Gastroesophageal sphincter (tissue), 3 donors: Measurements from ENCODE around the gene SLC50A1.

Source experiments
- POLR2AphosphoS5 ChIP-seq: sonication (generic); formaldehyde crosslinking; IDR thresholded peaks from one replicate; pipeline ENCODE4 v1.6.1; 2017; ENCODE audit warnings: antibody characterized with exemption
- TF ChIP-seq, protein P1 (sequence below), 4 experiments: fragments of 200-600 bp in 2 of 4; fragments of 450-650 bp in 2 of 4; sonication (generic) in 1 of 4; IDR thresholded peaks; one replicate each; pipeline ENCODE4 v1.5.1; 2017 to 2019; ENCODE audit warnings: antibody characterized with exemption in 4 of 4, mild to moderate bottlenecking in 2 of 4, moderate library complexity in 2 of 4

- peak; percentile 86 for TF ChIP-seq POLR2AphosphoS5
- TF ChIP-seq, protein P1, sequence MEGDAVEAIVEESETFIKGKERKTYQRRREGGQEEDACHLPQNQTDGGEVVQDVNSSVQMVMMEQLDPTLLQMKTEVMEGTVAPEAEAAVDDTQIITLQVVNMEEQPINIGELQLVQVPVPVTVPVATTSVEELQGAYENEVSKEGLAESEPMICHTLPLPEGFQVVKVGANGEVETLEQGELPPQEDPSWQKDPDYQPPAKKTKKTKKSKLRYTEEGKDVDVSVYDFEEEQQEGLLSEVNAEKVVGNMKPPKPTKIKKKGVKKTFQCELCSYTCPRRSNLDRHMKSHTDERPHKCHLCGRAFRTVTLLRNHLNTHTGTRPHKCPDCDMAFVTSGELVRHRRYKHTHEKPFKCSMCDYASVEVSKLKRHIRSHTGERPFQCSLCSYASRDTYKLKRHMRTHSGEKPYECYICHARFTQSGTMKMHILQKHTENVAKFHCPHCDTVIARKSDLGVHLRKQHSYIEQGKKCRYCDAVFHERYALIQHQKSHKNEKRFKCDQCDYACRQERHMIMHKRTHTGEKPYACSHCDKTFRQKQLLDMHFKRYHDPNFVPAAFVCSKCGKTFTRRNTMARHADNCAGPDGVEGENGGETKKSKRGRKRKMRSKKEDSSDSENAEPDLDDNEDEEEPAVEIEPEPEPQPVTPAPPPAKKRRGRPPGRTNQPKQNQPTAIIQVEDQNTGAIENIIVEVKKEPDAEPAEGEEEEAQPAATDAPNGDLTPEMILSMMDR (IDR thresholded peaks at IDR 0.05), result peak in 3 of 4 experiments; percentile 42 to 79 (median 76)
Observed at GRCh38 chr1:155135415-155136028, at the start of gene SLC50A1.
